Measurements from ENCODE around the gene OR2V2.

OR2V2 gene

DNA sequence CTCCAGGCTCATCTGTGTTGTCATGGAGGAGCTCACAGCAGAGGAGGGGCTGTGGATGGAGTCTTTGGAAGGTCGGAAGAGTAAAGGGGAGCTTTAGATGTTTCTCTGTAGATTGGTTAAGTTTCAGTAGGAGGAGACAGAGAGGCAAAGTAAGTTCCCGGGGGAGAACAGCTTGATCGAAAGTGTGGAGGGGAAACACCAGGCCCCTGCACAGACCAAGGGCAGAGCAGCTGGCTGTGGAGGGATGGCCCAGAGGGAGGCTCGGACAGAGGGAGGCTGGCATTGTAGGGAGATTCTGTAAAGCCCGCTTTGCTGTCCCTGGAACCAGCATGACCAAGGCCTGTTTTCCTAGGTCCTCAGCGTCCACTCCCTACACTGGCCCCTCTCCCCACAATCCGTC, 5.3 kb upstream of the OR2V2 start:
- H3K27ac ChIP-seq (replicated peaks) = no peak overlapping the region
- H3K4me3 ChIP-seq (replicated peaks; ENCODE audit: insufficient read depth, low read length) = no peak overlapping the region
- TF ChIP-seq CTCF (IDR thresholded peaks at IDR 0.05; ENCODE audit: insufficient read depth, low read length) (no peak), GABPA (IDR thresholded peaks at IDR 0.05; ENCODE audit: low read depth) (no peak), POLR2AphosphoS5 (IDR thresholded peaks at IDR 0.05; ENCODE audit: low read depth) (no peak), SPI1 (IDR thresholded peaks at IDR 0.05; ENCODE audit: borderline replicate concordance, low read depth) (no peak), REST (IDR thresholded peaks at IDR 0.05; ENCODE audit: insufficient replicate concordance, low read depth) (no peak)
- H3K27me3 ChIP-seq (ENCODE audit: insufficient read depth, poor library complexity, severe bottlenecking) = peaks cover 3% of the 10 kb centered on the region
- no peak for DNase-seq (ENCODE audit: low read depth in 1 of 2, low spot score in 1 of 2)

- peaks cover 3% of the 10 kb centered on the region for H3K27me3 ChIP-seq (ENCODE audit: insufficient read depth, poor library complexity, severe bottlenecking)
- no peak overlapping the region for H3K4me3 ChIP-seq (replicated peaks; ENCODE audit: insufficient read depth, low read length)
- H3K27ac ChIP-seq (replicated peaks) = no peak overlapping the region
- TF ChIP-seq SPI1 (IDR thresholded peaks at IDR 0.05; ENCODE audit: borderline replicate concordance, low read depth) (no peak), CTCF (IDR thresholded peaks at IDR 0.05; ENCODE audit: insufficient read depth, low read length) (no peak), REST (IDR thresholded peaks at IDR 0.05; ENCODE audit: insufficient replicate concordance, low read depth) (no peak), GABPA (IDR thresholded peaks at IDR 0.05; ENCODE audit: low read depth) (no peak), POLR2AphosphoS5 (IDR thresholded peaks at IDR 0.05; ENCODE audit: low read depth) (no peak)
- DNase-seq (ENCODE audit: low read depth in 1 of 2, low spot score in 1 of 2) = no peak
Observed at GRCh38 chr5:181145133-181145532, 2.3 kb upstream of the OR2V2 start.

- Histone ChIP-seq H3K27ac (replicated peaks) (no peak overlapping the region), H3K4me3 (replicated peaks; ENCODE audit: insufficient read depth, low read length) (no peak overlapping the region), H3K27me3 (ENCODE audit: insufficient read depth, poor library complexity, severe bottlenecking) (peaks cover 2% of the 10 kb centered on the region)
- TF ChIP-seq GABPA (IDR thresholded peaks at IDR 0.05; ENCODE audit: low read depth) = no peak
- no peak for TF ChIP-seq POLR2AphosphoS5 (IDR thresholded peaks at IDR 0.05; ENCODE audit: low read depth)
- no peak for TF ChIP-seq SPI1 (IDR thresholded peaks at IDR 0.05; ENCODE audit: borderline replicate concordance, low read depth)
- no peak for TF ChIP-seq REST (IDR thresholded peaks at IDR 0.05; ENCODE audit: insufficient replicate concordance, low read depth)
- no peak for TF ChIP-seq CTCF (IDR thresholded peaks at IDR 0.05; ENCODE audit: insufficient read depth, low read length)
- no peak for DNase-seq (ENCODE audit: low read depth in 1 of 2, low spot score in 1 of 2)
Observed at GRCh38 chr5:181149355-181149754, 2.0 kb downstream of the OR2V2 start.
